HG02852 (cell line): ENCODE measurements around the gene SLC25A30.
"Not testable (repeated sequence)": the region's sequence is repeated elsewhere in the genome, so short reads cannot be mapped to it uniquely, and the experiment has no call there.

ENCODE experiments used
- ATAC-seq: cut with Tn5 transposase; IDR thresholded peaks from one replicate; pipeline ENCODE4 v1.9.1; 2021; ENCODE audit warnings: mild to moderate bottlenecking, moderate library complexity; ENCODE audit not compliant: unreplicated experiment

Gene SLC25A30

DNA sequence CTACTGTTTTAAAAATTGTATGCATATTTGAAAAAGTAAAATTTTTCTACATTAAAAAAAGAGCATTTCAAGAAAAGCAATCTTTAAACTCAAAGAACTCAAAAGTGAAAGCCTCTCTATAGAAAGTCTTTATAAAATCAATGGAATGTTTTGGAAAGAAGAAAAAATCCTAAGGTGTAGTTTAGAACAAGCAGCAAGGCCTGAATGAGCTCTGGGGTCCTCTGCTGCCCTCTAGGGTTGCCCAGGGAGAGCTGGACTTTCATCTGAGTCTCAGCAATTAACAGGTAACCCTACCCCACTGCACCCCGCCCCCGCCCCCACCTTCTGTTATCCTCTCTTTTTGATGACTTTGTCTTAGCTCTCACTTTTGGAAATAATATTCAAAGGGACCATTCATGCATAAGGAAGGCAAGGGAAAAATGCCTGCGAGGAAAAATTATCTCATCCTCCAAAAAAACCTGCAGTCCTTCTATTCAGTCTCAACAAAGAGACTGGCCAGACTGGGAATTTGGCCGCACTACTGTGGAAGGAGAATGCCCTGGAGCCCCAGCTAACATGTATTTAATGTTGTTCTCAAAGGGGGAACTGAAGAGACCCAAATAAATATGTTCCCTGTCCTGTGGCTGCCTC, 24.1 kb downstream of the SLC25A30 start:
- no peak for ATAC-seq

DNA sequence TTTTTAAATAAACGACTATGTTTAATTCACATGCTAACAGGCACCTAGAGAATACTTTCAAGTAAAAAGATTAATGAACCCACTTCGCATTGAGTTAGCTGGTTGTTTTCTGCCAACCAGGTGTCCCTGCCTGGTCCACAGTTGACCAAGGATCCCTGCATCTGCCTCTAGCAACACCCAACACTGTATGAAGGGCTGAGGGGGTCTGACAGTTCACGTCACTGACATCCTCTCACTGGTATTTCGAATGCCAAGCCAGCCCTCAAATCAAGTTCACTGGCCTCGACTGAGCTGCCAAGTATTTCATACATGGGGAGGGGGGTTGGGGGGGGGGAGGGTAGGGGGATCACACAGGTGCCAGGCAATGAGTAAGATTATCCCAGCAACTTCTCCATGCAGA, 25.4 kb downstream of the SLC25A30 start:
- no peak for ATAC-seq

DNA sequence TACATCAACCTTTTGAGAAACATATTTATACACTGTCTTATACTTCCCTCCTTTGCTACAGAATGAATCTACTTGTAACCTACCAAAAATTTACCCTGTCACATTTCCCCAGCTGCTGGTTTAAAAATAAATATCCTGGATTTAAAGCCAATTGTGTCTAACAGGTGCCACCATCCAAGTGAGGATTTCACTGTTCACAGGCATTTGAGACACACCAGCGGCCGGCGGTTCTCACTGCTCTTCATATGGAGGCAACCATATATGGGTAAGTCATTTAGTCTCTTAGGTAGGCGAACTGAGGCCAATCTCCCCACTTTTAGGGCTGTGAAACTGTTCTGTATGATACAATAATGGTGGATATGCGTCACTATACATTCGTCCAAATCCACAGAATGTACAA, 26.2 kb downstream of the SLC25A30 start:
- no peak for ATAC-seq

DNA sequence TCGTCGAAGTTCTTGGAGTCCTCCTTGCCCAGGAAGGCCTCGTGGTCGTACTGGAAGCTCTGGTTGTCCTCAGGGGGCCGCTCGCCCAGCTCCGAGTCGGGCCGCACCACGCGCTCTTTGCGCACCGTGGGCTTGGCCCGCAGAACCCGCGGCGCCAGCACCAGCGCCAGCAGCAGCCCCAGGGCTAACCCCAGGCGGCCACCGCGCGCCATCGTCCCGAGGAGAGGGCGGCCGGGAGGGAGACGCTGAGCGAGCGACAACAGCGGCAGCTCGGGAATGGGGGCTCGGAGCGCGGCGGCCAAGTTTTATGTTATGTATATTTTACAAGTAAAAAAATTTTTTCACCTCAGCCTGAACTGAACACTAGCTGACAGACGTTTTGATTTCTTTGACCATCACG, 27.0 kb downstream of the SLC25A30 start:
- ATAC-seq: not testable (repeated sequence)

DNA sequence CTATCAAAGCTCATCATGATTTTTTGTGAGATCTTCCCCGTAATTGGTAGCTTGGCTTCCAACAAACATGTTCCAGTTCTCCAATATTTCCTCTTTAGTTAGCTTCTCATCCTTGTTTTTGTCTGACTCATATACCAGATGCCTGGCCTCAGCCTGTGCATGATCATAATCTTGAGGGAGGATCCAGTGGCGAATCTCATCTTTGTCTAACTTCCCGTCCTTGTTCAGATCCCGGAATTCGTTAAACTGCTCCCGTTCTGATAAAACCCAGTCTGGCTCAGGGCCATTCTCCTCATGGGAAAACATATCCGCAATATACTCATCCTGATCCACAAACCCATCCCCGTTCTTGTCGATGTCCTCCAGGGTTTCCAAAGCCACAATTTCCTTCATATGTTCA, 27.8 kb downstream of the SLC25A30 start:
- ATAC-seq: not testable (repeated sequence)

DNA sequence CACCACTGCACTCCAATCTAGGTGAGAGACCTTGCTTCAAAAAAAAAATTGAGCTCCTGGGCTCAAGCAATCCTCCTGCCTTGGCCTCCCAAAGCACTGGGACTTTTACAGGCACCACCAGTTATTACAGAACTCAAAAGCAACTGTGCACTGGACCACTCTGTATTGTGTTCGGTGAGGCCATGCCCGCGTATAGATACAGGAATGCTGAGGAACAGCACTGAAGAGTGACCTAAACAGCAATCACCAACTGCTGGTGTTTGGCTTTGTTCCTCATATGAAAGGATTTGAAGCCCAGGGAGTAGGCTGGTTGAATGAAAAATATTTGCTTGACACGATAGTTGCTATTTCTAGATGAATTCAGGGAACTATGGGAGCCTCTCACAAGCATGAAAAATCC, 29.5 kb downstream of the SLC25A30 start:
- ATAC-seq: no peak

DNA sequence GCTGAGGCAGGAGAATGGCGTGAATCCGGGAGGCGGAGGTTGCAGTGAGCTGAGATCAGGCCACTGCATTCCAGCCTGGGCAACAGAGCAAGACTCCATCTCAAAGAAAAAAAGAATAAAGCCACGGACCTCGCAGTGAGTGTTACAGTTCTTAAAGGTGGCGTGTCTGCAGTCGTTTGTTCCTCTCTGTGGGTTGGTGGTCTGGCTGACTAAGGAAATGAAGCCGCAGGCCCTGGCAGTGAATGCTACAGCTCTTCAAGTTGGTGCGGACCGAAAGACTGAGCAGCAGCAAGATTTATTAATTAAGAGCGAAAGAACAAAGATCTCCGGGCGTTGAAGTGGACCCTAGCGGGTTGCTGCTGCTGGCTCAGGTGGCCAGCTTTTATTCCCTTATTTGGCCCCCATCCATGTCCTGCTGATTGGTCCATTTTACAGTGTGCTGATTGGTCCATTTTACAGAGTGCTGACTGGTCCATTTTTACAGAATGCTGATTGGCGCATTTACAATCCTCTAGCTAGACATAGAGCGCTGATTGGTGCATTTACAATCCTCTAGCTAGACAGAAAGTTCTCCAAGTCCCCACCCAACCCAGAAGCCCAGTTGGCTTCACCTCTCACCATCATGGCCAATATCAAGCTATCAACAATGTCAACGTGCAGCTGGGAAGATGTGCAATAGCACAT, 31.1 kb downstream of the SLC25A30 start:
- not testable (repeated sequence) for ATAC-seq

DNA sequence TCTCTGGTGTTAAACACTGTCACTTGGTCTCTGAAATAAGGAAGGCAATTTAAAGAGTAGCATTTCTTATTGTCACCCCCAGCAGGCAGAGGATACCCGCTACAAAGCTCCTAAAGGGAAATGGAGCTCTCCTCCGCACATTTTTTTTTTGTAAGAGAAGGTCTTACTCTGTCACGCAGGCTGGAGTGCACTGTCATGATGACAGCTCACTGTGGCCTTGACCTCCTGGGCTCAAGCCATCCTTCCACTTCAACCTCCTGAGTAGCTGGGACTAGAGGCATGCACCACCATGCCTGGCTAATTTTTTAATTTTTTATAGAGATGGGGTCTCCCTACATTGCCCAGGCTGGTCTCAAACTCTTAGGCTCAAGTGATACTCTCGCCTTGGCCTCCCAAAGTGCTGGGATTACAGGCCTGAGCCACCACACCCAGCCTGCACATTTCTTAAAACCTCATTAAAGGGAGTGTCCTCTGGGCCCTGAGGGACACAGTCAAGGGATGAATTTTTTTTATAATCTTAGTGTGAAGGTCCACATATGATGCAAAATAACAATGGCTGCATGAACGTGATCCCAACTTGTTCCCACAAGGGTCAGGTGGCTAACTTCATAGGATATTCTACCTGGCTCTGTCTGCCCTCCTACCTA, 32.1 kb downstream of the SLC25A30 start:
- ATAC-seq: no peak

DNA sequence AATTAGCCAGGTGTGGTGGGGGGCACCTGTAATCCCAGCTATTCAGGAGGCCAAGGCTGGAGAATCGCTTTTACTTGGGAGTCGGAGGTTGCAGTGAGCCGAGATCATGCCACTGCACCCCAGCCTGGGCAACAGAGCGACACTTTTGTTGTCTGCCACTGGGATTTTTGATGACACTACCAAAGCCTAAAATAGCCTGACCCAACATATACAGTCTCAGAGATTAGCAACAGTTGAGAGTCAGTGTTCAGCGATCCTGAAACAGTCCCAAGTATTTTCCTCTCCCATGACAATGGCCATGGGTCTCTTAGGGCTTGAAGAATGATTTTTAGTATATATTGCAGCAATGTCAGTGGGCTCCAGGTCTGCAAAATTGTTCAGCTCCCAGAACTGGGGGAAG, 32.9 kb downstream of the SLC25A30 start:
- no peak for ATAC-seq

DNA sequence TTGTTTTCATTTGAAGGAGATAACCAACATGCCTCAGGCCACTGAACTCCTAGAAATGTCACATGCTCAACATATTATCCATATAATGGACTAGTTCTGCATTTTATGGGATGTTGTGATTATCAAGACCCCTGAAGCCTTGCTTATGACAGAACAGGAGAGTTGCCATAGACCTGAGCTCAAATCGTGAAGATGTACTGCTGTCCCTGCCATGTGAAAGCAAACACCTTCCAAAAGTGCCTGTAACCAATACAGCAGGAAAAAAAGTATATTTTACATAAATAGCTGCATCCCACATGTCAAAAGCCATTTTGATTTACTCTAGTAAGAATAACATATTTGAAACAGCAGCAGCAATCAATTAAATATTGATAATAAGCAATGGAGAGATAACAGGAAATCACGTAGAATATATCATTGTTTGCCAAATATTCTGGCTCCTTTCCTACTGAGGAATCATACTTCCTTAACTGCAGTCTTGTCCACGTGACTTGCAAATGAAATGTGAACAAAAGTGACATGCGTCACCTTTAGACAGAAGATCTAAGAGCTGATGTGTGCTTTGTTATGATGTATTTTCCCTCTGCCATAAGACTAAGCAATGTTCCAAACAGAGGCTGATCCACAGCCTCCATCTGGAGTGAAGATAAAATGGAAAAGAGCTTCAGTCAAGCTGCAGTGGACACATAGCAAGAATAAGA, 33.5 kb downstream of the SLC25A30 start:
- ATAC-seq: no peak

DNA sequence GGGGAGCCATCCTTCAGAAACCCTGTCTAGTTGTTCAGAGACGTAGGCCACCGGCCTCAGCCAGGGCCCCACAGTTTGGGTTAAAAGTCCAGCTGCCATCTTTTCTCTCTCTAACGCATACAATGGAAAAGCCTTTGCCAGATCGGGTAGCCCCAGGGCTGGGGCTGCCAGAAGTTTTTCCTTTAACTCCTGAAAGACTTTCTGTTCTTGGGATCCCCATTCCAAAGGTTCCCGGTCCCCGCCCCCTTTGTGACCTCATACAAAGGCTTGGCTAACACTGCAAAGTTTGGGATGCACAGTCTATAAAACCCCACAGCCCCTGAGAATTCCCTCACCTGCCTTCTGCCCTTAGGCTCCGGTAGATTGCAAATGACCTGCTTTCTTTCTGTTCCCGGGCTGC, 35.4 kb downstream of the SLC25A30 start:
- ATAC-seq: not testable (repeated sequence)

DNA sequence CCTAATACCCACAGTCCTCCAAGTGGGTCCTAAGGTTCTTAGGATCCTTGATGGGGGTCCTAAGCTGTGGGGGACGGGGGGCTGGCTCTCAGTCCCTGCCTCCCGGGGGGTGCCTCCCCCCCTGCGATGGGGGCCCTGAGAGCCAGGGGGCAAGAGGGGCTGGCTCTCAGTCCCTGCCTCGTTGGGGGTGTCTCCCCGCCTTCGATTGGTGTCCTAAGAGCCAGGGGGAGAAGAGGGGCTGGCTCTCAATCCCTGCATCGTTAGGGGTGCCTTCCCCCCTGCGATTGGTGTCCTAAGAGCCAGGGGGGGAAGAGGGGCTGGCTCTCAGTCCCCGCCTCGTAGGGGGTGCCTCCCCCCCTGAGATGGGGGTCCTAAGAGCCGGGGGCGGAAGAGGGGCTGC, 37.0 kb downstream of the SLC25A30 start:
- ATAC-seq: no peak

DNA sequence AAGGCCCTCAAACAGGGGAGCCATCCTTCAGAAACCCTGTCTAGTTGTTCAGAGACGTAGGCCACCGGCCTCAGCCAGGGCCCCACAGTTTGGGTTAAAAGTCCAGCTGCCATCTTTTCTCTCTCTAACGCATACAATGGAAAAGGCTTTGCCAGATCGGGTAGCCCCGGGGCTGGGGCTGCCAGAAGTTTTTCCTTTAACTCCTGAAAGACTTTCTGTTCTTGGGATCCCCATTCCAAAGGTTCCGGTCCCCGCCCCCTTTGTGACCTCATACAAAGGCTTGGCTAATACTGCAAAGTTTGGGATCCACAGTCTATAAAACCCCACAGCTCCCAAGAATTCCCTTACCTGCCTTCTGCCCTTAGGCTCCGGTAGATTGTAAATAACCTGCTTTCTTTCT, 37.5 kb downstream of the SLC25A30 start:
- not testable (repeated sequence) for ATAC-seq

DNA sequence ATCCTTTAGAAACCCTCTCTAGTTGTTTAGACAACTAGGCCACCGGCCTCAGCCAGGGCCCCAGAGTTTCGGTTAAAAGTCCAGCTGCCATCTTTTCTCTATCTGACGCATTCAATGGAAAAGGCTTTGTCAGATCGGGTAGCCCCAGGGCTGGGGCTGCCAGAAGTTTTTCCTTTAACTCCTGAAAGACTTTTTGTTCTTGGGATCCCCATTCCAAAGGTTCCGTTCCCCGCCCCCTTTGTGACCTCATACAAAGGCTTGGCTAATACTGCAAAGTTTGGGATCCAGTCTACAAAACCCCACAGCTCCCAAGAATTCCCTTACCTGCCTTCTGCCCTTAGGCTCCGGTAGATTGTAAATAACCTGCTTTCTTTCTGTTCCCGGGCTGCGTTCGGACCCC, 38.7 kb downstream of the SLC25A30 start:
- ATAC-seq: not testable (repeated sequence)

DNA sequence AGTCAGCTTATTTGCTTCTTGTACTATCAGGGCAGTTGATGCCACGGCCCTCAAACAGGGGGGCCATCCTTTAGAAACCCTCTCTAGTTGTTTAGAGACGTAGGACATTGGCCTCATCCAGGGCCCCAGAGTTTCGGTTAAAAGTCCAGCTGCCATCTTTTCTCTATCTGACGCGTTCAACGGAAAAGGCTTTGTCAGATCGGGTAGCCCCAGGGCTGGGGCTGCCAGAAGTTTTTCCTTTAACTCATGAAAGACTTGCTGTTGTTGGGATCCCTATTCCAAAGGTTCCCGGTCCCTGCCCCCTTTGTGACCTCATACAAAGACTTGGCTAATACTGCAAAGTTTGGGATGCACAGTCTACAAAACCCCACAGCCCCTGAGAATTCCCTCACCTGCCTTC, 39.4 kb downstream of the SLC25A30 start:
- ATAC-seq: not testable (repeated sequence)

DNA sequence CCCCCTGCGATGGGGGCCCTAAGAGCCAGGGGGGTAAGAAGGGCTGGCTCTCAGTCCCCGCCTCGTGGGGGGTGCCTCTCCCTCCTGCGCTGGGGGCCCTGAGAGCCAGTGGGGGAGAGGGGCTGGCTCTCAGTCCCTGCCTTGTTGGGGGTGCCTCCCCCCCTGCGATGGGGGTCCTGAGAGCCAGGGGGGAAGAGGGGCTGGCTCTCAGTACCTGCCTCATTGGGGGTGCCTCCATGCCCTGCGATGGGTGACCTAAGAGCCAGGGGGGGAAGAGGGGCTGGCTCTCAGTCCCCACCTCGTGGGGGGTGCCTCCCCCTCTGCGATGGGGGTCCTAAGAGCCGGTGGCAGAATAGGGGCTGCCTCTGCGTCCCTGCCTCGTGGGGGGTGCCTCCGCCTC, 40.9 kb downstream of the SLC25A30 start:
- ATAC-seq: not testable (repeated sequence)

DNA sequence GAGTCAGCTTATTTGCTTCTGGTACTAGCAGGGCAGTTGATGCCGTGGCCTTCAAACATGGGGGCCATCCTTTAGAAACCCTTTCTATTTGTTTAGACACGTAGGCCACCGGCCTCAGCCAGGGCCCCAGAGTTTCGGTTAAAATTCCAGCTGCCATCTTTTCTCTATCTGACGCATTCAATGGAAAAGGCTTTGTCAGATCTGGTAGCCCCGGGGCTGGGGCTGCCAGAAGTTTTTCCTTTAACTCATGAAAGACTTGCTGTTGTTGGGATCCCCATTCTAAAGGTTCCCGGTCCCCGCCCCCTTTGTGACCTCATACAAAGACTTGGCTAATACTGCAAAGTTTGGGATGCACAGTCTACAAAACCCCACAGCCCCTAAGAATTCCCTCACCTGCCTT, 41.5 kb downstream of the SLC25A30 start:
- not testable (repeated sequence) for ATAC-seq

DNA sequence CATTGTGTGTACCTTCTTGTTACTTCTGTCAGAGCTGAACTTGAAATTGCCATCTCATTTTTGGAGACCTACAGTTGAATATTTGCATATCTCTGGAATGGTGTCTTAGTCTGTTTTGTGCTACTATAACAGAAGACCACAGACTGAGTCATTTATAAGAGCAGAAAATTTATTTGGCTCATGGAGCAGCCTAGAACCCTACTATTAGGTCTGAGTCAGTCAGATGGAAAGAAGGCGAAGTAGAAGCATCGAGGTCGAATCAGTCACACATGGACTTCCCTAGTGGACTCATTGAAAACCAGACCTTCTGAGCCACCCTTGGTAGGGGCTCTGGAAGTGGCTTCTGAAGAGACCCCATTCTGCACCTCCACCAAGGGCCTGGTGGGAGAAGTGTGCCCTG, 43.3 kb downstream of the SLC25A30 start:
- ATAC-seq: no peak

DNA sequence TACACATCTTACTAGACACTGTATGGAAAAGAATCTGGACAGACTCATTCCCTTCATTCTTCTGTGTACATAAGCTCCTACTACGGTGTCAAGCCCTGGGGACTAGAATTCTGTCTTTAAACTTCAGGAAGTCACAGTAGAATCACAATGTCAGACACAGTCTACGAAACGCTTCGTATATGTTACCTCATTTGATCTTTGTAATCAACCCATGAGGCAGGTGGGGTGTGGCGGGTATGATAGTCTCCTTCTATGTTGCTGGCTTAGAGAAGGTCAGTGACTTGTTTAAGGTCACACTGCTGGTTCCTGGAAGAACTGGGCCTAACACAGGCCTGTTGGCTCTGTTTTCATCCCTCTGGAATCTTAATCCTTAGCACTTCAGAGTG, 45.0 kb downstream of the SLC25A30 start:
- ATAC-seq: no peak

DNA sequence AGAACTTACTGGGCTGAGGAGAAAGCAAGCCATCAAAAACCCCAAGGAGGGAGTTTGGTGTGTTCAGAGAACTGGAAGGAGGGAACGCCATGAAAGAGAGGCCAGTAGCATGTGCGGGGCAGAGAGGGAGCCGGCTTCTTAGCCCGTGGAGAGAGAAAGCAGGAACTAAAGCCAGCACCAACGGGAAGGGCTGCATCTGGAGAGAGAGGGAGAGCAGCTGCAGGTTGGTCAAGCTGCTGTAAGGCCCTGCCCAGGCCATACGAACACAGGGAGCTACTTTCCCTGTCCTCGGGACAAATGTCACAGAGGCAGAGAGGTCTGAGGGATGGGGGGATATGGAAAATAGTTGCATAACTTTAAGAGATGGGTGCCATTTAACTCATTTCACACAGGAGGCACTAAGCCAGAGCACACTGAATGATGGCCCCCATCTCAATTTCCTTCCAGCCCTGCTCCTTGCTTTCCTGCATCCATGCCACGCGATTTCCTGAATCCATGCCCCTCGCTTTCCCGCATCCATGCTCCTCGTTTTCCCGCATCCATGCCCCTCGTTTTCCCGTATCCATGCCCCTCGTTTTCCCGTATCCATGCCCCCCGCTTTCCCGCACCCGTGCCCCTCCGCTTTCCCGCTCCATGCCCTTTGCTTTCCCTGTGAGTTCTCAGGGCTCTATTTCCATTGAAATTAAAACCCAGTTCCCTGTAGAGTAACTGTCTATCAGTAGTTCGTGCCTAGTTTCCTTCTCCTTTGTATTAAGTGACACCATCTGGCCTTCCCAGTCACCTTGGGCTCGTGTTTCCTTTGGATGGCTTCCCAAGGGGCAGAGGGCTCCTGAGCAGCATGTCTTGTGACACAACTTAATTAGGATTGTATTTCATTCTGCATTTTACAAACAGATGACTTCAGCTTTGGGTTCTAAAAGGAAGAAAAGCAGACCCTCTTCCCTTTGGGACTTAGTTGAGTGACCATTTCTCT, 45.7 kb downstream of the SLC25A30 start:
- ATAC-seq: no peak
